Neuron (in vitro differentiated cells): ENCODE results near the gene C17orf100.

Source experiments
- H2AFZ ChIP-seq: one replicate; pipeline ENCODE4 v1.6.1; 2013; ENCODE audit warnings: low read depth, mild to moderate bottlenecking, inconsistent platforms, low read length, moderate library complexity
- H3K27me3 ChIP-seq: one replicate; pipeline ENCODE4 v1.6.1; 2013; ENCODE audit warnings: low read length; ENCODE audit not compliant: insufficient read depth
- H3K36me3 ChIP-seq: one replicate; pipeline ENCODE4 v1.6.1; 2013; ENCODE audit warnings: low read length; ENCODE audit not compliant: insufficient read depth
- H3K4me1 ChIP-seq: one replicate; pipeline ENCODE4 v1.6.1; 2013; ENCODE audit warnings: low read length; ENCODE audit not compliant: insufficient read depth
- H3K4me3 ChIP-seq: 2 replicates; pipeline ENCODE4 v1.5.1; 2013; ENCODE audit warnings: mild to moderate bottlenecking, low read length, moderate library complexity
- H3K9me3 ChIP-seq: one replicate; pipeline ENCODE4 v1.6.1; 2013; ENCODE audit warnings: low read length

The C17orf100 gene

DNA sequence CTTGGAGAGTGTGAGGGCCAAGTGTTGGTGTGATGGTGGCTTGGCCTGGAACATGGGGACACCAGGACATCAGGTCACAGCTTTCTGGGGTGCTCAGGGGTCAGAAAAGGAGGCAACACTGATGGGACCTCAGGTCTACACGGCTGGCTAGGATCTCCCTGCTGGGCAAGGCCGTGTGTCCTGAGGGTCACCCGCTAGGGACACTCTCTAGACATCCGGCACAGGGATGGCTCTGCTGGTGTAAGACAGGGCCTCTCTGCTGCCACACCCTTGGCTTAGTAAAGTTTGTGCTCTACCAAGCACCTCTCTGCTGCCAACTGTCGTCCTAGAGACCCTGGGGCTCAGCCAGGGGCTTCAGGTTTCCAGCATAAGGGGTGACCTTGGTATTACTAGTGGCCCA is 45.3 kb downstream of the C17orf100 start:
- Histone ChIP-seq H3K4me3 (no peak overlapping the region), H3K4me1 (no peaks in the 10 kb centered on the region), H2AFZ (no peak overlapping the region), H3K9me3 (no peaks in the 10 kb centered on the region), H3K27me3 (peaks cover 4% of the 10 kb centered on the region), H3K36me3 (no peaks in the 10 kb centered on the region)

- Histone ChIP-seq H3K9me3 (no peaks in the 10 kb centered on the region), H3K4me1 (no peaks in the 10 kb centered on the region), H3K4me3 (no peak overlapping the region), H3K36me3 (no peaks in the 10 kb centered on the region), H2AFZ (no peak overlapping the region), H3K27me3 (peaks cover 4% of the 10 kb centered on the region)
These were observed 46.4 kb downstream of the C17orf100 start for GRCh38 chr17:6698004-6698403.

- H3K36me3 ChIP-seq: no peaks in the 10 kb centered on the region
- no peaks in the 10 kb centered on the region for H3K9me3 ChIP-seq
- no peaks in the 10 kb centered on the region for H3K4me1 ChIP-seq
- no peak overlapping the region for H2AFZ ChIP-seq
- H3K4me3 ChIP-seq: no peak overlapping the region
- peaks cover 2% of the 10 kb centered on the region for H3K27me3 ChIP-seq
These were observed 48.7 kb downstream of the C17orf100 start for GRCh38 chr17:6699997-6700947.

DNA sequence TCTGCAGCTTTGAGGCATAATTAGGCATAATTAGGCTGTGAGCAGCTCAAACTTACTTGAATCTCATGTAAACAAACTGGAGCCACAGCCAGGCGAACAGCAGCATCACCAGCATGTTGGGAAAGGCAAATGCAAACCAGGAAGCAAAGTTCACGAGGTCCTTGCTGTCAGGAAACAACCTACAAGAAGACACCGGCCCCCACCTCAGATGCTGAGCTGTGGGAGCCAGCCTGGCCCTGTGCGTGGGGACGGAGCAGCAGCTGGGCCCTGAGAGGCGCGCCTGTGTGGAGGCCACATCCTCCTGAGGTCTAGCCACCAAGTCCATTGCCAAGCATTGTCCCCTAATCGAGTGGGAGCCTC is 49.4 kb downstream of the C17orf100 start:
- Histone ChIP-seq H3K9me3 (no peaks in the 10 kb centered on the region), H2AFZ (no peak overlapping the region), H3K27me3 (peaks cover 6% of the 10 kb centered on the region), H3K36me3 (no peaks in the 10 kb centered on the region), H3K4me3 (no peak overlapping the region), H3K4me1 (no peaks in the 10 kb centered on the region)

DNA sequence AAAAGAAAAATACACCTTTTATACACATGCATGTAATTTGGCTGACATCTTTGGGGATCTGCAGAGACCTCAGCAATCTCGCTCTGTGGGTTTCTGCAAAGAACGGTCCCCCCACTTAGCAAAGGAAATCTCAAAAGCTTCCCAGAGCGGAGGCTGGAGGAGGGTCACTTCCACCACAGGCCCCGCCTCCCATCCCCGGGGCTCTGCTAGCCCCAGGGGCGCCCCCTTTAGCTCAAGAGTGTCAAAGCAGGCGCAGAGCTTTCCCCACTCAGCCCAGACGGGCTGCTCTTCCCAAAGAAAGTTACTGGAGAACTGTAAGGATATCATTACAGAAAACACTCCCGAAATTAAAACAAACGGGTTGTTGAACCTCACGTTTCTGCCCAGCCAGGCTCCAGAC is 50.2 kb downstream of the C17orf100 start:
- Histone ChIP-seq H3K27me3 (peaks cover 8% of the 10 kb centered on the region), H3K9me3 (no peaks in the 10 kb centered on the region), H3K4me1 (no peaks in the 10 kb centered on the region), H2AFZ (no peak overlapping the region), H3K36me3 (no peaks in the 10 kb centered on the region), H3K4me3 (no peak overlapping the region)

DNA sequence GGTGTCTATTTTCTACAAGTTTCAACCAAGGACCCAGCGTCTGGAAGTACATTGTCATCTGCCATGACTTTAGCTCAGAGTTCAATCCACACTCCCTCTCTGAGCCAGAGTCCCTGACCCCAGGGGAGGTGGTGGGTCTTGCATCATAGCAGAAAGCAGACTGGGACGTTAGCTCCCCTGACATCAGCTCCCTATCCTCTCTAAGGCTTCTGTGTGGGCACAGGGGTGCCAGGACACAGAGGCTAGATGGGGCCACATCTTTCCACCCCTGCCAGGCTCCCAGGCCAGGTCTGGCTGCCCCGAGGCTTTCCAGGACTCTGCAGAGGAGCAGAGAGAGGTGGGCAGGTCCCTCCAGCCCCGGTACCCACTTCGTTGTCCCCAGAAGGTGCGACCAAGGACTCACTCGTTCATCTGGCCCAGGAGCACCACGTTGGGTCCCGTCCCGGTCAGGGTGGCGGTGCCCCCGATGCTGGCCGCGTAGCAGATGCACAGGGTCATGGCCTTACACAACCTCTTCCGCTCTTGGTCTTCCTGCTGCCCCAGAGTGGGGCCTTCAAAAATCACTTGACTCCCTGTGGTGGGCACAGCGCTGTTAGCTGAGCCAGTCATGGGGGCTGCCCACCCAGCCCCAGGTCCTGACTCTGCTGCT is 51.1 kb downstream of the C17orf100 start:
- no peaks in the 10 kb centered on the region for H3K4me1 ChIP-seq
- no peaks in the 10 kb centered on the region for H3K36me3 ChIP-seq
- H3K27me3 ChIP-seq: peaks cover 8% of the 10 kb centered on the region
- H2AFZ ChIP-seq: no peak overlapping the region
- H3K9me3 ChIP-seq: no peaks in the 10 kb centered on the region
- no peak overlapping the region for H3K4me3 ChIP-seq
